Measurements from ENCODE around the gene CDIP1.
"Not testable (repeated sequence)": the region's sequence is repeated elsewhere in the genome, so short reads cannot be mapped to it uniquely, and the experiment has no call there.

CDIP1 gene

DNA sequence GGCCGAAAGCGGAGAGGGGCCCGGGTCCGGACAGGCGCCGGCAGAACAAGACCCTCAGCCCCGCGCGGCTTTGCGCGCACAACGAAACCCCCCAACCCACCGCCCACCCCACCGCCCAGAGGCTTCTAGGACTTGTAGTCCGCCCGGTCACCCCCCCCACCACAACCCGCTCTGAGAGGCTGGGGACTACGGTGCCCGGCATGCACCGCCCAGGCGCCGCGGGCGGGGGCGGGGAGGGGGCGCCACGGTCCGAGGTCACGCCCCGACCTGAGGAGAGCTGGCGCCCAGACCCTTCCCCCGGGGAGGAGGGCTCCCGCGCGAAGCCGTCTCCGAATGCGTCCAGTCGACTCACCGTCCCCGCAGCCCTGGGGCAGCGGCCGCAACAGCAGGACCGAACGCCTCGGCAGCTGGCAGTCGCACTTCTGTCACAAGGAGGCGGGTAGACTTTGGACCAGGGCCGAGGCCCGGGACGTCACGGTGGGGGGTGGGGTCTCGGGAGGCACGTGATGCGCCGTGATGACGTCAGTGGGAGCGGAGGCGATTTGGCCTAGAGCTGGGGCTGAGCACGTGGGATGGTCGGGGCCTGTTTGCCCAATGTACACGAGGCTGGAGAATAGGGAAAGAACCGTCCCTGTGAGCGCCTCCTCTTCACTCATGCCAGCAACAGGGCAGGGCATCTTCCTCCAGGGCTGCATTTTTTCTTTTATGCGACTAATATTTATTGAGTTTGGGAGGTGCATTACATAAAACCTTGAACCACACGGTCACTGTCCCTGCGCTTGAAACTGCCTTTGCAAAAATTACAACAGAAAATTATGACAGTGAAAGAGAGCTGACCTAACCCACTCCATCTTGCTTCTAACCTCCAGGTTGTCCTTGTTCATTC lies at the start of gene CDIP1:
CDIP1 (minus strand) TSS at position 424 of the 886 bp plus-strand sequence. CDS start 24,643 bp downstream, outside the sequence.
- DNase-seq, result peak; percentile 96

DNA sequence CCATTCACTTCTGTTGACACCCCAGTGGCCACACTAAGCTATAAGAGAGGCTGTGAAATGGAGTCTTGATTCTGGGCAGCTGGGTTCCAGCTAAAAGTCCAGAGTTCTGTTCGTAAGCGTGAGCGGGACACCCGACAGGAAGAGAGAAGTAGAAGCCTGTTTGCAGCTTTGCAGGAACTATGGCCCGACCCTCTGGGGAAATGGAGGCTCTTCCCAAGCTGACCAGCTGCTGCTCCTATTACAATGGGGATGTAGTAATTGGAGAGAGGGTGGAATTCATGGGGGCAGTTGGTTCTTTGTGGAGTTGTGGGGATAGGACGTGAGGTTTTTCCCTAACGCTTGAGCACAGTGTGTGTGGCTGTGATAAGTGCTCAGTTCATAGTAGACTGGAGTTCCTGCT lies 47.7 kb upstream of the CDIP1 start:
- no peak for DNase-seq

DNA sequence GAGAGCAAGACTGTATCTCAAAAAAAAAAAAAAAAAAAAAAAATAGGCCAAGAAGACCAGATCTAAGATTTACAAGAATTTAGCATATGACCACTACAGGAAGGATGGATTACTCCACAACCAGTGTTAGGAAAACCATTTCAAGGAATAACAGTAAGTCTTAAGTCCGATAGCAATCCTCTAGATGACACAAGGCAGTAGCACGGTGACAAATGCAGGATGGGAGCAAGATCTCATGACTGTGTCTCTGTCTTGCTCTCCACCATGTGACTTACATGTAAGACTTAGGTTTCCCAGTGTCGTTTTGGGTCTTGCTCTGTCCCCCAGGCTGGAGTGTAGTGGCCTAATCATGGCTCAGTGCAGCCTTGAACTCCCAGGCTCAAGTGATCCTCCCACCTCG lies 45.3 kb upstream of the CDIP1 start:
- DNase-seq, result no peak

DNA sequence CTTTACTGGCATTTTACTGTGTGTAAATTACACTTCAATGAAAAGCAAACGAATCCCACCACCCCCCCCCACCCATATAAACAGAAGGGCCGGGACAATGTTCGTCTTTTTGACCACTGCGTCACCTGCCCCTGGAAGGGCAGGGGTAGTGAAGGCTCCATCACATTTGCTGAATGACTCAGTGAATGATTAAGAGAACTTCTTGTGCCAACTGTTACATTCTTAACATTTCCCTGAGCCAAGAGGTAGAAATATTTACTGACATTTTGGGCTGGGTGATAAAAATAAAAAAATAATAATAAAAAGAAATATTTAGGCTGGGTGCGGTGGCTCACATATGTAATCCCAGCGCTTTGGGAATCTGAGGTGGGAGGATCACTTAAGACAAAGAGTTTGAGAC lies 41.7 kb upstream of the CDIP1 start:
- no peak for DNase-seq

DNA sequence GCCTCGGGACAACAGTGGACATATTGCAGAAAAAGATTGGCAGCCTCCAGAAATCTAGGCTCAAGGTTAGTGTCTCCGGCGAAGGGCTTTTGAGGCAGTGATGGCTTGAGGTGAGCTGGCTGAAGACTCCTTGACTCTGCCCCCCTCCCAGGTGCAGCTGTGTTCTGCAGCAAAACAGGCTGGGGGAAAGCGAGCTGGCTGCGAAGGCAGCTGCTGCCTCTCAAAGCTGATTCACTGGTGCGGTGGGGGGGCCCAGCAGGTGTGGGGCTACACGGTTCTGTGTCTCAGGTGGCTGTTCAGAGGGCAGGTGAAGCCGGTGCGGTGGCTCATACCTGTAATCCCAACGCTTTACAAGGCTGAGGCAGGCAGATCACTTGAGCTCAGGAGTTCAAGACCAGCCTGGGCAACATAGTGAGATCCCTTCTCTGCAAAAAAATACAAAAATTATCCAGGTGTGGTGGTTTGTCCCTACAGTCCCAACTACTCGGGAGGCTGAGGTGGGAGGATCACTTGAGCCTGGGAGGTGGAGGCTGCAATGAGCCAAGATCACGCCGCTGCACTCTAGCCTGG lies 40.5 kb upstream of the CDIP1 start:
- DNase-seq, result no peak

DNA sequence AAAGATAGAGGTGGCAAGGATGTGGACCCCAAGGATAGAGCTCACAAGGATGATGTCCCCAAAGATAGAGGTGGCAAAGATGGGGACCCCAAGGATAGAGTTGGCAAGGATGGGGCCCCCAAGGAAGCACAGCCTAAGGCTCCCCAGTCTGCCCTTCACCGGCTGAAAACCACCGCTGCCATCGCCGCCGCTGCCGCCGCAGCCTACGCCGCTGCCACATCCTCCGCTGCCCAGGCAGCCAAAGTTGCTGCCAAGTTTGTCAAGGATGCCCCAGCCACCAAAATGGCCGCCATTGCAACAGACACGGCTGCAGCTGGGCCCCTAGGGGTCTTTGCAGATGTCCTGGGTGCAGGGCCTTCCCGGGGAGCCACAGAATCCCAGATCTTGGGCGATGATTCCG lies 37.4 kb upstream of the CDIP1 start:
- no peak for DNase-seq

DNA sequence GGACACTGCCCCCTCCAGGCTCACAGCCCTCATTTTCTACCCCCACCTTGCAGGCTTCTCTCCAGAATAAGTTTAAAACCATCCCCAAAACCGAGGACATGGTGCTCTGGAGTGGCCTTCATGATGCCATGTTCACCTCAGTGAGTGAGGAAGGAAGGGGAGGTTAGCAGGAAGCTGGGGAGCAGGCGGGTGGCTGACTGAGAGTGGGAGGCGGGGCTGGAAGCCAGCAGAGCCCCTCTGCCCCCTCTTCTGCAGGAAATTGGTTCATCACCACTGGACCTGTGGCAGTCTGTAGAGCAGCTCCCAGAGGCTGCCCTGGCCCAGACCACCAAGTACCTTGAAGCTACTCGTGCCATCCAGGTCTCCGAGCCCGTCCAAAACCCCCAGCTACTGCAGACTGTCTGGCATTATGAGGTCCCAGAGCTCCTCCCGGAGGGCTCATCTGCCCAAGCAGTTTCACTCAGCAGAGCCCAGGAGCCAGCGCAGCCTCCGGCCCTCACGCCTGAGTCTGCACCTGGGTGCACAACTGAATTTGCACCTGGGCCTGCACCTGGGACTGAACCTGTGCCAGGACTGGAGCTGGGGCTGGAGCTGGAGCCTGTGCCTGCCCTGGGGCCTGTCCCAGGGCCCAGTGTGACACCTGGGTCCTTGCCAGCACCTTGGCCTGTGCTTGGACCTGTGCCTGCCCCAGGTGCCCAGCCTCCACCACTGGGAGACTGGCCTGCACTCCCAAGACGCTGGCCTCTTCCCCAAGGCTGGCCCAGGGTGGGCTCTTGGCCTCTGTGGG lies 36.5 kb upstream of the CDIP1 start:
- DNase-seq, result no peak

DNA sequence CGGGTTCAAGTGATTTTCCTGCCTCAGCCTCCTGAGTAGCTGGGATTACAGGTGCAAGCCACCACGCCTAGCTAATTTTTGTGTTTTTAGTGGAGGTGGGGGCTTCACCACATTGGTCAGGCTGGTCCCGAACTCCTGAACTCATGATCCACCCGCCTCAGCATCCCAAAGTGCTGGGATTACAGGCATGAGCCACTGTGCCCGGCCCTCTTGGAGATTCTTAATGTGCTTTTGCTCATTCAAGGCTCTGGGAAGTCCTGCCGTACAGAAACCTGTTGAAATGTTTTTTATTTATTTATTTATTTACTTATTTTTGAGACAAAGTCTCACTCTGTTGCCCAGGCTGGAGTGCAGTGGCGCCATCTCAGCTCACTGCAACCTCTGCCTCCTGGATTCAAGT lies 35.4 kb upstream of the CDIP1 start:
- not testable (repeated sequence) for DNase-seq

DNA sequence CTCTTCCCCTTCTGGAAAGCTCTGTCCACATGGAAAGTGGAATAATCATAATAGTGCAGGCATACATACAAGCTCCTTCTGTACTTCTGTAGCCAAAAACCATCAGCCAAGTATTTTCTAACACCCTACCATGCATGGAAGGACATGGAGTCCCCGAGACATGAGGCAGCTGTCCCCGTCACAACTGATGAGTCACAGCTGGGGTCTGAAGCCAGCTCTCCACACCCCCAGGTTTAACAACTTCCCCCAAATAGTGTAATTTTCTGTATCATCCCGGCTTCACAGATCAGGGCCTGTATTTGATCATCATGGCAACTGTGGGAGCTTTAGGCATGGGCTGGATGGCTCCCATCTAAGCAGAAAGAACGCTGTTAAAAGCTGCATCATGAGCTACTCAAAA lies 34.1 kb upstream of the CDIP1 start:
- DNase-seq, result no peak

DNA sequence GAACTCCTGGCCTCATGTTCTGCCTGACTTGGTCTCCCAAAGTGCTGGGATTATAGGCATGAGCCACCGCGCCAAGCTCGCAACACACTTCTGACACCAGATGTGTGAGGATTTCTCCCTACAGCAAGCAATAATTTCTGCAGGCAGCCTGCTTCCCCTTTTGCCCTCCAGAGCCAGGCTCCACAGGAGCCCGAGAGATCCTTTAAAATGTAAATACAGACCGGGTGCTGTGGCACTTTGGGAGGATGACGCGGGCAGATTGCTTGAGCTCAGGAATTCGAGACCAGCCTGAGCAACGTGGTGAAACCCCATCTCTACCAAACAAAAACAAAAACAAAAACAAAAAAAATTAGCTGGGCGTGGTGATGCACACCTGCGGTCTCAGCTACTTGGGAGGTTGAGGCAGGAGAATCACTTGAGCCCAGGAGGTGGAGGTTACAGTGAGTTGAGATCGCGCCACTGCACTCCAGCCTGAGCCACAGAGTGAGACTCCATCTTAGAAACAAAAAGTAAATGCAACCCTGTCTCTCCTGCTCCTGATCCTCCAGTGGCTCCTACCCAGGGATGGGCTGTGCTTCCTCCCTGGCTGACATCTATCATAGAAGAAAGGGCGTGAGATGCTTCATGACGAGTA lies 32.2 kb upstream of the CDIP1 start:
- no peak for DNase-seq

DNA sequence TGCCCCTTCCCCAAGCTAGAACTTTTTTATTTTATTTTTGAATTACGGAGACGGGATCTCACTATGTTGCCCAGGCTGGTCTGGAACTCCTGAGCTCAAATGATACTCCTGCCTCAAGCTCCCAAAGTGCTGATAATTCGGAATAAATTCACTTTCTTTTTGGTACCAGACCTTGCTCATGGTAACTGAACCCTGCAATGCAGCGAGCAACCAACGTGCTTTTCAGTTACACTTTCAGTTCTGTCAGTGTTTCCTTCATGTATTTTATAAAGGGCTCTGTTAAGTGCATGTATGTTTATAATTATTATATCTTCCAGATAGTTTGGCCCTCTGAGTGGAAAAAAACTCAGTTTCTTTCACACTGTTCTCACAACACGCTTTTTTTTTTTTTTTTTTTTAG lies 31.5 kb upstream of the CDIP1 start:
- no peak for DNase-seq

DNA sequence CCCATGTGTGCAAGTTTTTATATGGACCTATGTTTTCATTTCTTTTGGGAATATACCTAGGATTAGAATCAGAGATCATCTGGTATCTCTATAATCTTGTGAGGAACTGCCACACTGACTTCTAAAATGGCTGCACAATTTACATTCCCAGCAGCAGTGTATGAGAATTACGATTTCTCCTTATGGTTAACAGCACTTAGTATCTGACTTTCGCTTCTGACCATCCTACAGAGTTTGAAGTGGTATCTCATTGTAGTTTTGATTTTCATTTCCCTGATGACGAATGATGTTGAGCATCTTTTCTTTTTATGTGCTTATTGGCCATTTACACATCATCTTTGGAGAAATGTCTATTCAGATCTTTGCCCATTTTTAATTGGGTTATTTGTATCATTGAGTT lies 27.6 kb upstream of the CDIP1 start:
- DNase-seq, result no peak

DNA sequence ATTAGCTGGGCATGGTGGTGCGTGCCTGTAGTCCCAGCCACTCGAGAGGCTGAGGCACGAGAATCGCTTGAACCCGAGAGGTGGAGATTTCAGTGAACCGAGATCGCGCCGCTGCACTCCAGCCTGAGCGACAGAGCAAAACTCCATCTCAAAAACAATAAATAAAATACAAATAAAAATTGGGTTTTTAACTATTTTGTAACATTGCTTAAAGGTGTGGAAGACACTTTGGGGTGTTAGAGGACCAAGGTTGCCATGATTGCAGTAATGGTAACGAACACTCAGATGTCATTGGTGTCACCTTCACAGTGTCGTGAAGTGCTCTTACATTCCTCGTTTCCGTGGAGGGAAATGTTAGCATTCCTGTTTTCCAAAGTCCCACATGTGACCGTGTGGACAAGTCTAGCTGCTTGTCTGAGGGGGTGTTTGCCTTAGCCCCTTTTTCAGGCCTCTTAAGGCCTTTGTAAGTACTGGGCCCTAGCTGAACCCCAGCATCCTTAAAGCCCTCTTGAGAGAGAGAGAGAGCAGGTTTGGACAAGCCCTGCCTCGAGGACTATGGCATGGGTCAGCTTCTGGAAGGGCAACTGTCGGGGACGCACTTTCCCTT lies 26.2 kb upstream of the CDIP1 start:
- DNase-seq, result no peak

DNA sequence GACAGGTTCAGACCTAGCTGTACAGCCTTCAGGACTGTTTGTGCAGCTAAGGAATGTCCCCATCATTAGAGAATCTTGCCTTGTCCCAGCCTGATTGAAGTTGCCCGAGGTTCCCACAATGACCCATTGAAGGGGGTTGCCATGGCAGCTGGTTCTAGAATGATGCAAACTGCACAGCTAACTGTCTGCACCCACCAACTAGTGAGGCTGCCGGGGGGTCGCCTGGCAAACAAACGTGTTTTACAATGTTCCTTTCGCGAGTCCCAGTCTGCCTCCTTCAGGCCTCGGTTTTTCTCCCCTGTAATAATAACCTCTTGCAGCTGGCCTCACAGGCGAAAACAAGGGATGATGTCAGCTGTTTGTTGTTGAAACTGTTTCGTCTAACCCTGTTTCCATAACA lies 23.0 kb upstream of the CDIP1 start:
- DNase-seq, result no peak

DNA sequence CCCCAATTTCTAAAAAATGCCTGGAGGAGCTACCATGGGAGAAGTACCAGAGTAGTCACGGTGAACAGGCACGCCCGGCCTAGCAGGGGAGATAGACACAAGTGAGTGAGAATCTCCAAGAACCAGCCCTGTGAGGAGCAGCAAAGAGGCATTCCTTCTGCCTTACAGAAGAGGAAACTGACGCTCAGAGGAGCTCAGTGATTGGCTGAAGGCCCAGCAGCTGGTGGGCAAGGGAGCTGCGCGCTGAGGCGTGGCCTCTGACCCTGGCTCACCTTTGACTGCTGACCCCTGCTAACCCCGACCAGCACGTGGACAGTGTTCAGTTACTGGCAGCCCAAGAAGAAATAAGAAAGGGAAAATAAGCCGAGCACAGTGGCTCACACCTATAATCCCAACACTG lies 19.4 kb upstream of the CDIP1 start:
- DNase-seq, result no peak

DNA sequence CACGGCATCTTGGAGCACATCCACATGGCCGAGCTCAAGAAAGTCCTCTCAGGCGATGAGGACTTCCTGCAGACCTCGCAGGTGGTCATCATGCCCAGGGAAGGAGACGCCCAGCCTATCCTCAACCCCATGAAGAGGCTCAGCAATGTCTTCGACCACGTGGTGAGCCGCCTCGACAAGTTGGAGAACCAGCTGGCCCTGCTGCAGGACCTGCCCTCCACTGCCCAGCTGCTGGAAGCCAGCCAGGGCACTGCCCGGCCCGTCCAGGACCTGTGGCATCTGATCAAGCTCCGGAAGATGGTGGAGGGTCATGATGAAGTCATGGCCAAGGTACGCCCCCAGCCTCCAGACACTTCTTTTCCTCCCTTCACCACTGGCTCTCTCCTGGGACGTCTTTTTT lies 18.0 kb upstream of the CDIP1 start:
- DNase-seq, result no peak

DNA sequence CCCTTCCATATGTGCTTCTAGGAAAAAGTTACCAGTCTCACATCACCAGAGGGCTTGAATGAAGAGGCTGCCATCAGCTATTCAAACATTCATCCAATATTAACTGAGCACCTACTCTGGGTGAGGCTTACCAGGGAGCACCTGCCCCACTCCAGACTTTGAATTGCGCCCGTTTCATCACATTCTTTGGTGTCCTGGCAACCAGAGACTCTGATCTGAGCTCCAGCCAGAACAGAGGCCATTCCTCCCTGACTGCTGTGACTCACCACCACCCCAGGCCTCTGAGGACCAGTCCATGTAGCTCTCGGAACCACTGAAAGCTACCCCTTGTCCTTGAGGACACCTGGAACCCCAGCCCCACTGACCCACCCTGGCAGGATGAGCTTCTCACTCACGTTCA lies 17.5 kb upstream of the CDIP1 start, which contains the start of gene C16orf96:
C16orf96 (plus strand) TSS at position 229 of the 400 bp plus-strand sequence; CDS start at position 379, 150 bp downstream.
- no peak for DNase-seq

DNA sequence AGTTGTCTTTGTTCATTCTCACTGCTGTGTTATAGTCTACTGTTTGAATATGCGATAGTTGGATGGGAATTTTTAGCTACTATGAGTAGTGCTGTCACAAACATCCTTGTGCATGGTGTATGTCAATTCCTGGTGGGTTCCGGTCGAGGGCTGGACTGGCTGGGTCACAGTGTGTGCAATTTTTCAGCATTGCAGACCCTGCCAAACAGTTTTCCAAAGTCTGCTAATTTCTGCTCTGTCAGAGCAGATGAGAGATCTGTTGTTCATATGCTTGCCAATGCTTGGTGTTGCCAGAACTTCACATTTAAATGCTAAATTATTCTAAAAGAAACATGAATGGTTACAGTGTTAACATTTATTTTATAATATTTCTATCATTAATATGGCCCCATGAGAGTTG lies 14.0 kb upstream of the CDIP1 start:
- DNase-seq, result no peak

DNA sequence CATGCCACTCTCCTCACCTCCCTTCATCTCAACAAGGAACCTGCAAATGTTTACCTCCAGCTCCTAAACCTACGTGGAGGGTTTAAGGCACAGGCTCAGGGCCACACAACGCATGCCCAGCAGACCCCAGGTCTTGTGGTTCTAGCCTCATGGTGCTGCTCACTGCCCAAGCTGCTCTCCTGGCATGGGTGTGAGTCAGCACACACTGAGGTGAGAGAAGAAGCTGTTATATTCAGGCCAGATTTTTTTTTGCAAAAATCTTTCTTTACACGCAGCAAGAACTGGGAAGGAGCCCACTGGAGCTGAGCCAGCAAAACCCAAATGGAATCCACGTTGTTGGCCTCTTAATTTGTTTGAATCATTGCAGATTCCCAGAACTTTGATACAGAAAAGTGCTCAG lies 12.0 kb upstream of the CDIP1 start:
- no peak for DNase-seq

DNA sequence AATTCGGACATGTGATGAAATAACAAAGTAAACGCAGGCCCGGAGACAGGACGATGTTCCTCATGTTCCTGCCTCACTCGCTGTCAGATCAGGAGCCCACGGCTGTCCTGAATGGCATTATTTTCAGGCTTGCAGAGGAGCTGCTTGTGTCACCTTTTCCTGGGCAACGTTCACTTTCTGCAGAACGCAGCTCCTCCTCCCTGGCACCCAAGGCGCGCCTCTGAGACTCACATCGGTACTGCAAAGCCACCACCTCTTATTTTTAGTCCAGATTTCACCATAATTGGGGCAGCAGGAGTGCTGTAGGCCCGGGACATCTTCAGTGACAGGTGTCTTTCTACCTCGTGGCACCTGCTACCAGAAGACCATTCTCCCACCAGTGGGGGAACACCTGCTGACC lies 9.6 kb upstream of the CDIP1 start:
- no peak for DNase-seq

DNA sequence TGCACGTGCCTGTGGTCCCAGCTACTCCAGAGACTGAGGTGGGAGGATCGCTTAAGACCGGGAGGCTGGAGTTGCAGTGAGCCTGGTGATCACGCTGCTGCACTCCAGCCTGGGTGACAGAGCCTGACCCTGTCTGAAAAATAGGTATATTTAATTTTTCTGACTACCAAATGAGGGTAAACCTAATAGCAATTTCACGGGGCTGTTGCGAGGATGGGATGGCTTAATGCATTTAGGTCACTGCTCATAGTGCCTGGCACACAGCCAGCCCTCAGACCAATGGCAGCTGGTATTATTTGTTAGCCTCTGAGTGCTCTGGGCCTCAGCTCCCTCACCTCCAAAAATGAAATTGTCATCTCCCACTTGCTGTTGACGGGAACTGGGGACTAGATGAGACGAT lies 5.9 kb upstream of the CDIP1 start:
- no peak for DNase-seq

DNA sequence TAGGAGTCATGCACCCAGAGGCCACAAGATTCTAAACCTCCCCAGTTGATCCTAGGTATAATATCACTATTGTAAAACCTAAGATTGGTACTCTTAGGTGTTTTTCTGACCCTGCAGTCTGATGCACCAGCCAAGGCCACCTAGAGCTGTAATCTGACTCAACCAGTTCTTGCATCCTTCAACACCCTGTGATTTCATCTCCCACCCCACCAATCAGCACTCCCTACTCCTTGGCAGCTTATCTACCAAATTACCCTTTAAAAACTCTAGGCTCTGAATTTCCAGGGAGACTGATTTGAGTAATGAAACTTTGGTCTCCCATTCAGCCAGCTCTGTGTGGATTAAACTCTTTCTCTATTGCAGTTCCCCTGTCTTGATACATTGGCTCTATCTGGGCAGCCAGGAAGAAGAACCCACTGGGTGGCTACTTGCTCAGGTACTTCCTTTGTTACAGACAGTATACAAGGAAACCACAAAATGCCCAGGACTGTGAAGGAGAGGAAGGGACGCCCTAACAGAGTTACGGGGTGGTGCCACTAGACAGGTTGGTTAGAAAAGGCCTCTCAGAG lies 1.2 kb upstream of the CDIP1 start:
- DNase-seq, result no peak

All from stimulated activated CD4-positive, alpha-beta T cell treated with anti-CD3 and anti-CD28 coated beads, Interleukin-4, amount 100 ng/mL, for 4 hours (primary cell).